ENCODE data around the gene ITFG1. TPM values are rescaled to one million over a fixed set of nuclear protein-coding genes. Genes with fewer than 3 reads are reported as not detected.

The ITFG1 gene
- total RNA-seq, 2 experiments from 2014 or later = 33.7 to 37.9 TPM

DNA sequence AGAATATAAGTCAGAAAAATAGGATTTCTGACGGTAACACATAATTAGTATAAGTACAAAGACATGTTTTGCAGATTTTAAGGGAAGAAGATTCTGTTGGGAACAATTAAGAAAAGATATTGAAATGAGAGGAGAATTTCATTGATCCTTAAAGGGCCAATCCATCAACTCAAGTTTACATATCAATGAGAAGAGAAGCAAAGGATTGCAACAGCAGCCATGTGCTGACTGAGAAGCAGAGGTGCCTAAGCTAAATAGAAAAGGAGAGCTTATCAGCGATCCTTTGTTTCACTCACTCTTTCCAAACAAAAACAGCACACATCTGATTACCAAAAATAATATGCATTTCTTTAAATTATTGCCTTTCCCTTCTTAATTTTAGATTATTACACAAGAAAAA is 94.6 kb downstream of the ITFG1 start:
- no peaks in the 10 kb centered on the region for H3K9me2 ChIP-seq (ENCODE audit: insufficient read depth, low read length)
- H3K27ac ChIP-seq (ENCODE audit: low read depth, low read length, poor library complexity, severe bottlenecking) = no peak overlapping the region
- no peak for DNase-seq (ENCODE audit: low spot score)
- TF ChIP-seq EZH2phosphoT487 (IDR thresholded peaks at IDR 0.05; ENCODE audit: borderline replicate concordance, low read depth, low read length) = no peak
- TF ChIP-seq, protein P1, sequence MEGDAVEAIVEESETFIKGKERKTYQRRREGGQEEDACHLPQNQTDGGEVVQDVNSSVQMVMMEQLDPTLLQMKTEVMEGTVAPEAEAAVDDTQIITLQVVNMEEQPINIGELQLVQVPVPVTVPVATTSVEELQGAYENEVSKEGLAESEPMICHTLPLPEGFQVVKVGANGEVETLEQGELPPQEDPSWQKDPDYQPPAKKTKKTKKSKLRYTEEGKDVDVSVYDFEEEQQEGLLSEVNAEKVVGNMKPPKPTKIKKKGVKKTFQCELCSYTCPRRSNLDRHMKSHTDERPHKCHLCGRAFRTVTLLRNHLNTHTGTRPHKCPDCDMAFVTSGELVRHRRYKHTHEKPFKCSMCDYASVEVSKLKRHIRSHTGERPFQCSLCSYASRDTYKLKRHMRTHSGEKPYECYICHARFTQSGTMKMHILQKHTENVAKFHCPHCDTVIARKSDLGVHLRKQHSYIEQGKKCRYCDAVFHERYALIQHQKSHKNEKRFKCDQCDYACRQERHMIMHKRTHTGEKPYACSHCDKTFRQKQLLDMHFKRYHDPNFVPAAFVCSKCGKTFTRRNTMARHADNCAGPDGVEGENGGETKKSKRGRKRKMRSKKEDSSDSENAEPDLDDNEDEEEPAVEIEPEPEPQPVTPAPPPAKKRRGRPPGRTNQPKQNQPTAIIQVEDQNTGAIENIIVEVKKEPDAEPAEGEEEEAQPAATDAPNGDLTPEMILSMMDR (conservative IDR thresholded peaks at IDR 0.05; ENCODE audit: low read length) = no peak
- no peaks in the 10 kb centered on the region for H3K4me1 ChIP-seq (ENCODE audit: insufficient read depth, low read length, poor library complexity, severe bottlenecking)
- H4K20me1 ChIP-seq (ENCODE audit: insufficient read depth, low read length) = no peaks in the 10 kb centered on the region
- POLR2A ChIA-PET = interaction anchor here (1.5 kb wide), 1 partner anchor 10 kb away, joined by 4 read pairs; no protein-coding TSS in a partner anchor
- peaks cover 5% of the 10 kb centered on the region for H3K9me3 ChIP-seq (ENCODE audit: low read length)
- intact Hi-C loops (cut with micrococcal nuclease; ENCODE audit: unreplicated experiment) = no loop called here
- CTCF ChIA-PET (ENCODE audit: unreplicated experiment) = no interaction called here
- H3K79me2 ChIP-seq (ENCODE audit: insufficient read depth, low read depth, low read length) = no peaks in the 10 kb centered on the region
- peaks cover 36% of the 10 kb centered on the region for H3K36me3 ChIP-seq (ENCODE audit: insufficient read depth, low read length)
- no peak overlapping the region for H2AFZ ChIP-seq (ENCODE audit: low read length)
- H3K4me3 ChIP-seq (ENCODE audit: low read depth, low read length, poor library complexity, severe bottlenecking) = no peak overlapping the region
- no peak overlapping the region for H3K4me2 ChIP-seq (ENCODE audit: low read length)
- no TSS peak for BruUV-seq (replicated peaks)

DNA sequence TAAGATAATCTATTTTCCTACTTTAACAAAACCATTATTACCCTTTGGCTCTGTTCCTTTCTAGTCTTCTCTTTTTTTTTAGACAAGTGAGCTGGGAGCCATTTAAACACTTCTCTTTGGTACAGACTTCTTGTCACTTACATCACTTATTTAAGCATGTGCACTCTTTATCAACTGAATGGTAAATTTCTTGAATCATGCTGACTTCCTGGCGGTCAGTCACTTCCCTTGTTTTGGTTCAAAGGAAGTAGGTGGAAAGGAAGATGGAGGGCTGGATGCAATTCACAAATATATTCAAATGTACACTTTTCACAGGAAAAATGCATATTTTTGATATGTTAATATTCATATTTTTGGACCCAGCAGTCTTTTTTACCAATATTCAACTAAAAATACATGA is 97.1 kb downstream of the ITFG1 start:
- no peak overlapping the region for H2AFZ ChIP-seq (ENCODE audit: low read length)
- intact Hi-C loops (cut with micrococcal nuclease; ENCODE audit: unreplicated experiment) = no loop called here

DNA sequence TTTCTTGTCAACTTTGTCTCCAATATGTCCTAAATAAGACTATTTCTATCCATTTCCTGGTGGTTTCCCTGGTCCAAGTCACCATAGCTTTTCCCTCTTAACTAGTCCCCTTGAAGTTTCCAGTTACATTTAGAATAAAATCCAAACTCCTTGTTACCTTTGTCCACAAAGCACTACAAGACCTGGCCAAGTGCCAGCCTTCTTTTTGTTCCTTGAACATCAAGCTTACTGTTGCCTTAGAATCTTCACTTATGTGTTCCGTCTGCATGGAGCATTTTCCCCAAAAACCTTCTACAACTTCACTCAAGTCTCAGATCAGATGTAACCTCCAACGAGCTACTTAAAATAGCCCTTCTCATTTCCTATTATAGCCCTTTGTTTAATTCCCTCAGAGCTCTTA is 101.4 kb downstream of the ITFG1 start:
- BruUV-seq (replicated peaks) = no TSS peak
- Histone ChIP-seq H3K4me1 (ENCODE audit: insufficient read depth, low read length, poor library complexity, severe bottlenecking) (no peaks in the 10 kb centered on the region), H3K4me2 (ENCODE audit: low read length) (no peak overlapping the region), H3K4me3 (ENCODE audit: low read depth, low read length, poor library complexity, severe bottlenecking) (no peak overlapping the region), H3K36me3 (ENCODE audit: insufficient read depth, low read length) (0 out of 2 replicates have a peak, but pooled peaks cover 11% of the 10 kb centered on the region), H3K9me2 (ENCODE audit: insufficient read depth, low read length) (no peaks in the 10 kb centered on the region), H4K20me1 (ENCODE audit: insufficient read depth, low read length) (no peaks in the 10 kb centered on the region), H3K27ac (ENCODE audit: low read depth, low read length, poor library complexity, severe bottlenecking) (no peak overlapping the region), H2AFZ (ENCODE audit: low read length) (no peak overlapping the region), H3K9me3 (ENCODE audit: low read length) (no peaks in the 10 kb centered on the region), H3K79me2 (ENCODE audit: insufficient read depth, low read depth, low read length) (no peaks in the 10 kb centered on the region)
- ChIA-PET POLR2A (no interaction called here), CTCF (ENCODE audit: unreplicated experiment) (no interaction called here)
- intact Hi-C loops (cut with micrococcal nuclease; ENCODE audit: unreplicated experiment) = no loop called here
- no peak for DNase-seq (ENCODE audit: low spot score)
- no peak for TF ChIP-seq EZH2phosphoT487 (IDR thresholded peaks at IDR 0.05; ENCODE audit: borderline replicate concordance, low read depth, low read length)
- TF ChIP-seq, protein P1 (conservative IDR thresholded peaks at IDR 0.05; ENCODE audit: low read length) = no peak

More for the DNA sequence above, 97.1 kb downstream of the ITFG1 start:
- TF ChIP-seq EZH2phosphoT487 (IDR thresholded peaks at IDR 0.05; ENCODE audit: borderline replicate concordance, low read depth, low read length) = no peak
- TF ChIP-seq, protein P1 (conservative IDR thresholded peaks at IDR 0.05; ENCODE audit: low read length) = no peak
- Histone ChIP-seq H3K9me2 (ENCODE audit: insufficient read depth, low read length) (no peaks in the 10 kb centered on the region), H3K4me2 (ENCODE audit: low read length) (no peak overlapping the region), H3K9me3 (ENCODE audit: low read length) (no peaks in the 10 kb centered on the region), H3K27ac (ENCODE audit: low read depth, low read length, poor library complexity, severe bottlenecking) (no peak overlapping the region), H3K36me3 (ENCODE audit: insufficient read depth, low read length) (peaks cover 18% of the 10 kb centered on the region; the same call in 1 of the 2 replicates), H4K20me1 (ENCODE audit: insufficient read depth, low read length) (no peaks in the 10 kb centered on the region), H3K4me1 (ENCODE audit: insufficient read depth, low read length, poor library complexity, severe bottlenecking) (no peaks in the 10 kb centered on the region), H3K79me2 (ENCODE audit: insufficient read depth, low read depth, low read length) (no peaks in the 10 kb centered on the region), H3K4me3 (ENCODE audit: low read depth, low read length, poor library complexity, severe bottlenecking) (no peak overlapping the region)
- BruUV-seq (replicated peaks) = no TSS peak
- CTCF ChIA-PET (ENCODE audit: unreplicated experiment) = no interaction called here
- no peak for DNase-seq (ENCODE audit: low spot score)
- POLR2A ChIA-PET = interaction anchor here (0.5 to 1.1 kb wide), 4 partner anchors 32 to 159 kb away, joined by 3 to 4 read pairs (median 3); no protein-coding TSS in a partner anchor

Measured in OCI-LY7 (cell line).